NCI-H526 (cell line): ENCODE data around the gene PSMB1.
"Not testable (repeated sequence)": the region's sequence is repeated elsewhere in the genome, so short reads cannot be mapped to it uniquely, and the experiment has no call there.

Source experiments
- DNase-seq, 2 experiments: peaks; one replicate each; lab custom pipeline; 2025; lab: John Stamatoyannopoulos, UW

The PSMB1 gene

DNA sequence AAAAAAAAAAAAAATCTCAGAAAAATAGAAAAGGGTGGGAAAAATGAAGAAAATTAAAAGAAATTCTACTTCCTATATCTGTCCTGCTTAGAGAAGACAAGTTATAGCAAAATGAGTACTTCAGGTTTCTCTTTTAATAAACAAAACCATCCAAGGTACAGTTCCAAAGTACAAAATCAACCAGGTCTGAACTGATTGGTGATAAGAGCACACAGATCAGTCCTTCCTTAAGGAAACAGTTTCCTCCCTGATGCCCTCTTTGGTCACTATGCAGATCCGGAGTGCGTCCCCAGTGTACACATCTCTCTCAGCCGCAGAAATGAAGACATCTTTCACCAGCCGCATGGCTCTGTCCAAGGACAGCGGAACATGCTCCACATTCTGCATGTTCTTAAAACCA is 18.1 kb downstream of the PSMB1 start:
- DNase-seq: no peak

DNA sequence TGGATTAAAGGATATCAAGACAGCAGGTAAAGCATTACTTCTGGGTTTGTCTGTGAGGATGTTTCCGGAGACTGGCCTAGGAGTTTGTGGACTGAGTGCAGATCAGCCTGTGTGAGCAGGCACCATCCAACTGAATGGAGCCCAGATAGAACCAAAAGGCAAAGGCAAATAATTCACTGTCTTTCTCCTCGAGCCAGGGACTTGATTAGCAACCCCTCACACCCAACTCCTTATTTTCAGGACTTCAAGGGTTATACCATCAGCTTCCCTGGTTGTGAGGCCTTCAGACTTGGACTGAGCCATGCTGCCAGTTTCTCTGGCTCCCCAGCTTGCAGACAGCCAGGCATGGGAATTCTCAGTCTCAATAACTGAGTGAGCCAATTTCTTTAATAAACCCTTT is 19.3 kb downstream of the PSMB1 start:
- DNase-seq: no peak

DNA sequence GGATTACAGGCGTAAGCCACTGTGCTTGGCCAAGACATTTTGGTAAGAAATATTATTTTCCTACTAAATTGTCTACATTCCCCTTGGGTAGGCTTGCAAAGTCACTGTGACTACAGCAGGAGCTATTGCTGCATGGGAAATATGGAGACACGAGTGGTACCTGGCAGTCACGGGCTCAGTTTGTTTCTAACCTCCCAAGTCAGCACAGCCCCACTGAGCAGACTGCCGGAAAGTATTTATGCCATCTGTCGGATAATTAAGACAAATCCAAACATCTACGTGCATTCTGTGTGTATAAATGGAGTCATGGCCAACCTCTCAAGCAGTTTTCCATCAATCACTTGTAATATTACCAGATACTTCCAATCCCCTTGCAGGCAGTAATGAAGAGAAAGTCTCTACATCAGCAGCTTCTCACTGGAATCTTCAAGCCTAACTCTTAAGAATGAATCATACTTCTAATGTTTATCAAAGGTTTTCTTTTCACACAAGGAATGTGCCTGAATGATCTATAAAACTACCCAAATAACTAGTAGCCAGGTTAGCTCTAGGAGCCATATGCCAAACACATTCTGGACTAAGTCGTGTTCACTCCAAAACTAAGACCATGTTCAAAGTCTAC is 20.1 kb downstream of the PSMB1 start:
- DNase-seq: no peak

DNA sequence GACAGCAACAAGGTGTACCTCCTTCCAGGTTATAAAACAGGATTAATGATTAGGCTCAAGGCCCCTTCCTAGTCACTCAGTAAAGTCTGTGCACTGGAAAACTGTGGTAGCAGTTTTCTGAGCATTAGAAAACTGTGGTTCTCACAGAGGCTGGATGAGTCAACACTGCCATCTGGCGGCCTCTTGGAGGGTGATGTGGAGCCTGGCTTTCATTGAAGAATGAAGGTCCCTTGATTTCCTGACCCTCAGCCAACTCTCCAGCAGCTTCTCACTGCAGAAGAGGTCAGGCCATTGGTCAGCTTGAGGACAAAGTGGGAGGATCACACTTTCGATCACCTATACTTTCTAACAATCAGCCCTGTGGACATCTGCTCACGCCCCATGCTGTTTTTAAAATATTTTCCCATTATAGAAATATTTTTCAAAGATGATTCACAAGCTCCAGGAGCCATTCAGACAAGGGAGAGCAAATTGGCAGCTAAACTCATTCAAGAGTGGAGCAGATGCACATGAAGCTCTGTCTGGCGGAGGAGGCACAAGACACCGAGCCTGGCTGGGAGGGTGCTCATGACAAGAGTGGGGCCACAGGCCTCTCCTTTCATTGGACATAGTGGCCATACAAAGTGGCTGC is 23.2 kb downstream of the PSMB1 start:
- DNase-seq: peak; percentile 67 to 81

DNA sequence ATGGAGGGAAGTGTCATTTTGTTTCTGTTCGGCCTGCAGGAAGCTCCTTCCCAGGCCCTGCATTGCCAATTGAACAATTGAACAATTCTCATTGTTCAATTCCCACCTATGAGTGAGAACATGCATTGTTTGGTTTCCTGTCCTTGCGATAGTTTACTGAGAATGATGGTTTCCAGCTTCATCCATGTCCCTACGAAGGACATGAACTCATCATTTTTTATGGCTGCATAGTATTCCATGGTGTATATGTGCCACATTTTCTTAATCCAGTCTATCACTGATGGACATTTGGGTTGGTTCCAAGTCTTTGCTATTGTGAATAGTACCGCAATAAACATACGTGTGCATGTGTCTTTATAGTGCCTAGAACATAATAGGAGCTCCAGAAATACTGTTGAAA is 25.1 kb downstream of the PSMB1 start:
- not testable (repeated sequence) for DNase-seq

DNA sequence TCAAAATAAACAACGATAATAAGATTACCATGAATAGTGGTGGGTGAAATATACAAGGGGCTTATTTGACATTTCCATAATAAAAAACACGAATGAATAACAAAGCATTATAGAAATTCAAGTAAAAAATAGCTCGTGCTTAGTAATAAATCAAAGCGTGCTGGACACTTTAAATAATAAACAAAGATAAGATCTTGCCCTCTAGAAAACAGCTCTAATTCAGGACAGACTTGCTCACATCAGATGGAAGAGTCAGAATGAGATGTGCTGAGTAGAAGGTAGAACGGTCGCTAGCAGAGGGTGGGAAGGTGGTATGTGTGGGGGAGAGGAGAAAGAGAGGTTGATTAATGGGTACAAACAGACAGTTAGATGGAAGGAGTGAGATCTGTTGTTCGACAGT is 27.3 kb downstream of the PSMB1 start:
- DNase-seq: peak in 1 of 2 experiments; percentile 3

DNA sequence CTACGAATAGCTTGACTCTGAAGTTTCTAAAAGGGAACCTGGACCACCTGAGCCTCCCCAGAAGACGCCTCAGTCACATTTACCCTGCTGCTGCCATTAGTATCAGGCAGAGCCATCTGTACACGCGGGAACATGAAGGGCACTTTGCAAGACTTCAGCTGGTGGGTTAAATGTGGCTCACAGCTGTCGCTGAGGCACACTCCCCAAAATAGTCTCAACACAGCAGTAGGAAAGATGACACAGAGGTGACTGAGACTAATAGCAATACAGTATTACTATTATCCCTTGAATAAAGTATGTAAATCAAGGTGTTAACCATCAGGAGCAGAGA is 29.0 kb downstream of the PSMB1 start:
- DNase-seq: no peak

DNA sequence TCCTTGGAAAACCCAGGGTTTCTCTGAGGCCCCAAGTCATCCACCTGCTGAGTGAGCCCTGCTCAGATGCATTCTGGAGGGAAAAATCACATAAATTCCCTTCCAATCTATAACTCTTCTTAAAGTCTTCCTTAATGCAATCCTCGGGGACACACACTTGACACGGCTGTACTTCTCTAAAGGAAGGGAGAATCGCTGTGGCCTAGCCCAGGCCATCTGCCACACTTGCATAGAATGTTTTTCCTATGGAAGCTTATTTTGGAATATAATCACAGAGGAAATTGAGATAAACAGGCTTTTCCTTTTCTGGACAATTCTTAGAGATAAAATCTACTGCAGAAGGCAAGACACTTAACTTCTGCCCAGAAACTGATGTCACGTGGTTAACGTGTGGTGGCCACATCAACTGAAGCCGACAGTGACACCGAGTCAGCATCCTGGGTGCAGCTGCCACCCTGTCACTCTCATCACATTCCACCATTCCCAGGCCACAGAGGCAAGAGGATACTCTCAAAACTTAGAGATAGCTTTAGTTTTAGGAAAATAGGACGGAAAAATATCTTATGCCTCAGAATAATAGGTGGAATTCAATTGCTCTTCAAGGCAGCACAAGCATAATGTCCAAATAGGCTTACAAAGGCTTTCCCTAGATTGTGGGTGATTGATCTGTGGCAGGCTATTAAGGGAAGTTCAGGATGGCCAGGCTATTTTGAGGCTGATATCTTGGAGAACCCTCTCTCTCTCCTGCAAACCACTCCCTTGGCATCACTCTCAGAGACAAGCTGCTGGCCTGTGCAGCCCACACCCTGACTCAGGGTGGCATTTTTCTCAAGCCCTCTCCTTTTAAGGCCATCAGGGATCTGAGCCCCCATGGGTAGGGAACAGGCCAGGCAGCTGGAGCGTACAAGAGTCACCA is 29.6 kb downstream of the PSMB1 start:
- no peak for DNase-seq

DNA sequence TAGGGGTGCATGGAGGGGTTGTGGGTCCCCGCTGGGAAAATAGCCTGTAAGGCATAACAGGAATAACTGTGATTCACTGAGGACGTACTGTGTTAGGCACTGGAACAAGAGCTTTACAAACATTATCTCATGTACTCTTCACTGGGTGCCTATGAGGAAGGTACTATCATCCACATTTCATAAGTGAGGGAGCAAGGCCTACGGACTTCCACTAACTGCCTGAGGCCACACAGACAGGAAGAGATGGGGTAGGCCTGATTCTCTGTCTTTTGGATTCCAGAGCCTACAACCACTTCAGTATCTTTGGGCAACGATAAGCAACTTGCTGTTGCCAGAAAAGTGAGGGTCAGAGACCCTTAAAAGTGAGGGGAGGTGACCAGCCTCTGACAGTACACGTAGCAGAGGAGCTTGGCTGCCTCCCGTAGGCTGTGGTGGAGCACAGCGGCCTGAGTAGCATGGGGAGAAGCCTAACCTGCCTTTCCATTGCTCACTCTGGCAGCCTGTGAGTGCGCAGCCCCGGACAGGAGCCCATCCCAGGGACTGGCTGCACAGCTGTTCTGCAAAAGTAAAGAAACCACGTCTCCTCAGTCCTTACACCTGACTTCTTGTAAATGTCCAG is 30.4 kb downstream of the PSMB1 start:
- peak; percentile 24 to 67 for DNase-seq

DNA sequence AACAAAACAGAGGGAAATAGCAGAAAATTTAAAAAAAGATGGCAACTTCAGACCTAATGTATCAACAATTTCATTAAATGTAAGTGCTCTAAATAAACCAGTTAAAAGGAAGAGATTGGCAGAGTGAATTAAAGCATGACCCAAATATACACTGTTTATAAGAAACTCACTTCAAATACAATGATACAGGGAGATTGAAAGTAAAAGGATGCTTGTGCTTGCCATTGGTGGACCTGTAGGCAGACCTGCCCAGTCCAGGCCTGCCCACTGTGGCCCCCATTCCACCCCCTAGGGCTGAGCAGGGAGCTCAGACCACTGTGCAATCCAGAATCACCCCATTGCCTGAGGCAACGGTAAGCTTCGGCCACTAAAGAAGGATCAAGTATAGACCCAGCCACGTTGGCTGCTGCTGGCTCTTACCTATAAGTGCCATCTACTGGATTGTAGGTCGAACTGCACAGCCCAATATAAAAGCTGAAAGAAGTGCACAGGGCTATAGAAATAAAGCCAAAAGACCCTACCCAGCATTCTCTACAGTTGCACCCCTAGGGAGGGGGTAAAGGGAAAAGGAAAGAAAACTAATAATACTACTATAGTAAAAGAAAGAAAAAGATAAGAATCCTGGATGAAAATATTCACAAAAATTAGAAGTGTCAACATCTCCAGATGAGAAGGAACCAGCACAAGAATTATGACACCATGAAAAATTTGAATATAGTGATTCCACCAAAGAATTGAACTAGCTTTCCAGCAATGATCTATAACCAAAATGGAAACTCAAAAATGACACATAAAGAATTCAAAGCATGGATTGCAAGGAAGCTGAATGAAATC is 36.1 kb downstream of the PSMB1 start:
- DNase-seq: peak; percentile 74 to 89

DNA sequence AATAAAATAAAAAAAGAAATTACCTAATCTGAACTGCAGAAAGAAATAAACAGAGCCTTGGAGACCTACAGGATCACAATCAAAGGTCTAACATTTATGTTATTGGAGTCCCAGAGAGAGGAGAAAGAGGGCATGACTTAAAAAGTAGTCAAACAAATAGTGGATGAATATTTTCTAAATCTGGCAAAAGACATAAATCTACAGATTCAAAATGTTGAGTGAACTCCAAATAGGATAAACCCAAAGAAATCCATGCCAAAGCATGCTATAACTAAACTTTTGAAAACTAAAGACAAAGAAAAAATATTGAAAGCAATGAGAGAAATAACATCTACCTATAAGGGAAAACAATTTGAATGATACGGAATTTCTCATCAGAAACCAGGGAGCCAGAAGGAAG is 38.2 kb downstream of the PSMB1 start:
- no peak for DNase-seq

DNA sequence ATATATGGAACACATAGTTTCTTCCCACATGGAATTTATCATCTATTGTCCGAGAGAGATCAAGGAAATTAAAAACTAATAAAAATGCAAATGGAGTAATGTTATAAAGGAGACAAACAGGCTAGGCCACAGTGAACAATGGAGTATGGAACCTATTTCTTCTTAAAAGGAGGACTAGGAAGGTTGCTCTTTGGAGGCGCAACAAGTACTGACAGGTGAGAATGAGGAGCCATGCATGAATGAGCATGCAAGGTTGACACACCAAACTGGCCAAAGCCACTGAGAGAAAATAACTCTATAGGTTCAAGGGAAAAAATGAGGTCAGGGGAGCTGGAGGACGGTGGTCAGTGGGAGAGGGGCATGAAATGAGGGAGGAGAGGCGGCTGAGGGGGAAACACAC is 40.9 kb downstream of the PSMB1 start:
- DNase-seq: peak in 1 of 2 experiments; percentile 4

DNA sequence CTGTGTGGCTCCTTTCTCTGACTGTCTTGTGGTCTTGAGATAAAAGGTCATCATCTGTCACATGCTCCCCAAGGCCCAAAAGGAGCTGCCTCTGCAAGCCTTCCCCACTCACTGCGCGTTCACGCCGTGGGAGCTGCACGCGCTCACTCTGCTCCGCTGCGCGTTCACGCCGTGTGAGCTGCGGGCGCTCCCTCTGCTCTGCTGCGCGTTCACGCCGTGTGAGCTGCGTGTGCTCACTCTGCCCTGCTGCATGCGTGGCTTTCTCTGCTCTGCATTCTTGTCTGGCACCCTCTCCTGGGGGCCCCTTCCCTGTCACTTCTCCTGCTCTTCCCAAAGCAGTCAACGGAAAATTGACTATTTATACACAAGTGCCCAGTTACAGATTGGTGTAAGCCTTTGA is 42.5 kb downstream of the PSMB1 start:
- DNase-seq: no peak

DNA sequence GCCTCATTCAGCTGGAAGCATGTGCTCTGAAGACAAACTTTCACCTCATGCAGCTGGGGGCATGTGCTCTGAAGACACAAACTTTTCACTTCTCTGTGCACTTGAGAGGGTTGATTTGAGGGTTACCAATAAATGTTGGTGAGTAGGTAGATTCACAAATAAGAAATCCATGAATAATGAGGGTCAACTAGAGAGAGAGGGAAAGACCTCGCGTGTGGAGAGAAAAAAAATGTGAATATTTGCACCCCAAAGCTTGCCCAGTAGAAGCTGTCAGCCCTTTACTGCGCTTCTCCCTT is 43.4 kb downstream of the PSMB1 start:
- no peak for DNase-seq

DNA sequence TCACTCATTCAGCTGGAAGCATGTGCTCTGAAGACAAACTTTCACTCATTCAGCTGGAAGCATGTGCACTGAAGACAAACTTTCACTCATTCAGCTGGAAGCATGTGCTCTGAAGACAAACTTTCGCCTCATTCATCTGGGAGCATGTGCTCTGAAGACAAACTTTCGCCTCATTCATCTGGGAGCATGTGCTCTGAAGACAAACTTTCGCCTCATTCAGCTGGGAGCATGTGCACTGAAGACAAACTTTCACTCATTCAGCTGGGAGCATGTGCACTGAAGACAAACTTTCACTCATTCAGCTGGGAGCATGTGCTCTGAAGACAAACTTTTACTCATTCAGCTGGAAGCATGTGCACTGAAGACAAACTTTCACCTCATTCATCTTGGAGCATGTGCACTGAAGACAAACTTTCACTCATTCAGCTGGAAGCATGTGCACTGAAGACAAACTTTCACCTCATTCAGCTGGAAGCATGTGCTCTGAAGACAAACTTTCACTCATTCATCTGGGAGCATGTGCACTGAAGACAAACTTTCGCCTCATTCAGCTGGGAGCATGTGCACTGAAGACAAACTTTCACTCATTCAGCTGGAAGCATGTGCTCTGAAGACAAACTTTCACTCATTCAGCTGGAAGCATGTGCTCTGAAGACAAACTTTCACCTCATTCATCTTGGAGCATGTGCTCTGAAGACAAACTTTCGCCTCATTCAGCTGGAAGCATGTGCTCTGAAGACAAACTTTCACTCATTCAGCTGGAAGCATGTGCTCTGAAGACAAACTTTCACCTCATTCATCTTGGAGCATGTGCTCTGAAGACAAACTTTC is 44.0 kb downstream of the PSMB1 start:
- DNase-seq: not testable (repeated sequence)

DNA sequence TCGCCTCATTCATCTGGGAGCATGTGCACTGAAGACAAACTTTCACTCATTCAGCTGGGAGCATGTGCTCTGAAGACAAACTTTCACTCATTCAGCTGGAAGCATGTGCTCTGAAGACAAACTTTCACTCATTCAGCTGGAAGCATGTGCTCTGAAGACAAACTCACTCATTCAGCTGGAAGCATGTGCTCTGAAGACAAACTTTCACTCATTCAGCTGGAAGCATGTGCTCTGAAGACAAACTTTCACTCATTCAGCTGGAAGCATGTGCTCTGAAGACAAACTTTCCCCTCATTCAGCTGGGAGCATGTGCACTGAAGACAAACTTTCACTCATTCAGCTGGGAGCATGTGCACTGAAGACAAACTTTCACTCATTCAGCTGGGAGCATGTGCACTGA is 44.8 kb downstream of the PSMB1 start:
- not testable (repeated sequence) for DNase-seq

DNA sequence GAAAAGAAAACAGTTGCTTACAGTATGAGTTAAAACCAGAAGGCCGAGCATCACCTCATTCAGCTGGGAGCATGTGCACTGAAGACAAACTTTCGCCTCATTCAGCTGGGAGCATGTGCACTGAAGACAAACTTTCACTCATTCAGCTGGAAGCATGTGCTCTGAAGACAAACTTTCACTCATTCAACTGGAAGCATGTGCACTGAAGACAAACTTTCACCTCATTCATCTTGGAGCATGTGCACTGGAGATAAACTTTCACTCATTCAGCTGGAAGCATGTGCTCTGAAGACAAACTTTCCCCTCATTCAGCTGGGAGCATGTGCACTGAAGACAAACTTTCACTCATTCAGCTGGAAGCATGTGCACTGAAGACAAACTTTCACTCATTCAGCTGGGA is 45.4 kb downstream of the PSMB1 start:
- not testable (repeated sequence) for DNase-seq

DNA sequence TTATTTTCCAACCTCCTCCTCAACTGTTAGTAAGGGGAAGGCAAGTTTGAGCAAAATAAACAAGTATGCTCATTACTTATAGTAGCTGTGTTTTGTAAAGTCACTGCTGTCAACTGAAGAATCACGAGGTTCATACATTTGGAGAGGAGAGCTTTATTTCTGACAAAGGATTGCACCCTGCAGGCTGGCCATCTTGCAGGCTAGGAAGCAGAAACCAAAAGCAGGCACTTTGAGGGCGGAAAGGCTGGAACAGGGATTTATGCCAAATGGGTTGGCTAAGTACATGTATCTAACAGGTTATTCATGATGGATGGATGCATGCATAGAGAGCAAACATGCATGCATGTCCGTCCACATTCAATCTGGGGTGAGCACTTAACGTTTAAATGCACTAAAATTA is 46.7 kb downstream of the PSMB1 start:
- no peak for DNase-seq

DNA sequence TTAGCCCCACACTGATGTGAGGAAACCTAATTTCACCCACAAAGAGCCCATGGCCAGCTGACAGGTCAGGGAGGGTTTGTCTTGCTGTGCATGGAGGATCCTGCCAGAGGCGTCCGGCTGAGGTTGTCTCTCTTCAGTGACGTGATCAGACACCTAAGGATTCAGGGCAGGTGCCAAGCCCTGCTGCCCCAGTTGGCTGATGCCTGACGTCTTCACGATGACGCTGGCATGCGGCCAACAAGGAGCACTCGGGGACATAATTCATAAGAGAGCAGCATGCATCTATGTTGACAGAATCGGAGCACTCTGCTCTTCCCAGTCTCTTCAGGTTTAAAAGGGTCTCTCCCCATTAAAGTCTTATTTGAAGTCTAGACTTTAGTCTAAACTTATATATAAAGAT is 47.8 kb downstream of the PSMB1 start:
- no peak for DNase-seq

DNA sequence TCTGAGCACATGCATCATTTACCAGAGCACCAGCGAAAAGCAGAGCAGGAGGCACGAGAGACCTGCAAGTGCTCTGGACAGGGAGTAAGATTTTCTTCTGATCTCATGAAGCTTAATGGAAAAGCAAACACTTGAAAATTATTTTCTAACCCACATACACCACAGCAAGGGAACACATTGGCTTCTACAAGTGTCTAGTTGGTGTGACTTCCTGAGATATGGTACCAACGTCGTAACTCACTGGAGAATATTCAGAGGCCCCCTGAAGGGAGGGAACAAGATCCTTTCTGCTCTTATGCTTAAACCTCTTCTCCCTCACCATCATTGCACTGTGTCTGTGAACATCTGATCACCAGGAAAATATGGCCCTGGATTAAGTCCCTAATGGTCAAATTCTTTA is 48.6 kb downstream of the PSMB1 start:
- DNase-seq: no peak

DNA sequence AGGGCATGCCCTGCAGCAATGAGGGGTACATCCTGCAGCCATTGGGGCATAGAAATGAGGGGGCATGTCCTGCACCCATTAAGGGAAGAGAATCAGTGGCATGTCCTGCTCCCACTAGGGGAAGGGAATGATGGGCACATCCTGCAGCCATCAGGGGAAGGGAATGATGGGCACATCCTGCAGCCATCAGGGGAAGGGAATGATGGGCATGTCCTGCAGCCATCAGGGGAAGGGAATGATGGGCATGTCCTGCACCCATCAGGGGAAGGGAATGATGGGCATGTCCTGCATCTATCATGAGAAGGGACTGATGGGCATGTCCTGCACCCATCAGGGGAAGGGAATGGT is 49.7 kb downstream of the PSMB1 start:
- no peak for DNase-seq
